ENCODE results near the gene FRMD4A. TPM values are rescaled to one million over a fixed set of nuclear protein-coding genes. Genes with fewer than 3 reads are reported as not detected.

Gene FRMD4A
- total RNA-seq, 1 experiment from 2014 or later = 19.6 TPM

DNA sequence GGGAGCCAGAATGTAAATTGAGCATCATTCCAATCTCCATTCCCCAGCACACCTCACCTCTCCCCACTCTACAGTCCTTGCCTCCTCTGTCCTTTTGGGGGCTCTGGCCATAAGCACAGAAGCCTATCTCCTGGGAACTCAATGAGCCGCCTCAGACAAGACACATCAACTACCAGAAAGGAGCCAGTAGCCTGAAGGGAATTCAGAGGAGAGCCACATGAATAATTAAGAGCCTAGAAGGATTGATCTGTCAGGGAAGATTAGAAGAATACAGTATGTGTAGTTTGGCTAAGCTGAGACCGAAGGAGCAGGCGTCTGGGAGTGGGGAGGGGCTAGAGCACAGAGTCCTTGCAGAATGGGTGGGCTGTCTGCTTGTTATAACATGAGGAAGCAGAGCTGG, 31.2 kb downstream of the FRMD4A start:
- H2BK12ac ChIP-seq (ENCODE audit: insufficient read length, low read depth, low read length) = no peak overlapping the region
- H3K79me1 ChIP-seq (ENCODE audit: insufficient read depth, low read depth, low read length, poor library complexity, severe bottlenecking) = no peaks in the 10 kb centered on the region

More for the DNA sequence above, 31.2 kb downstream of the FRMD4A start:
- no peak for TF ChIP-seq CTCF (conservative IDR thresholded peaks at IDR 0.05)
- Histone ChIP-seq H3K23me2 (ENCODE audit: insufficient read length, low read depth, low read length, poor library complexity, severe bottlenecking) (no peaks in the 10 kb centered on the region), H2BK20ac (ENCODE audit: low read depth, low read length, poor library complexity, severe bottlenecking) (no peak overlapping the region), H3K18ac (ENCODE audit: insufficient read length, low read depth, low read length) (no peak overlapping the region), H2BK120ac (ENCODE audit: low read depth, low read length, poor library complexity, severe bottlenecking) (no peak overlapping the region), H3K4me1 (ENCODE audit: insufficient read depth, low read length) (no peaks in the 10 kb centered on the region), H4K20me1 (ENCODE audit: control insufficient read depth, insufficient read depth, insufficient read length) (no peaks in the 10 kb centered on the region), H3K79me2 (ENCODE audit: insufficient read depth, low read length) (no peaks in the 10 kb centered on the region), H3K9ac (ENCODE audit: extremely low read depth, insufficient read length, low read length) (no peak overlapping the region), H2AK5ac (ENCODE audit: insufficient read length, low read length) (no peak overlapping the region), H3K23ac (ENCODE audit: insufficient read length, low read depth, low read length) (no peak overlapping the region), H3K4ac (ENCODE audit: low read depth, low read length) (no peak overlapping the region), H4K5ac (ENCODE audit: insufficient read length, low read depth, low read length) (no peak overlapping the region), H3K27me3 (ENCODE audit: insufficient read depth, low read length) (no peaks in the 10 kb centered on the region), H2BK5ac (ENCODE audit: insufficient read length, low read length) (no peak overlapping the region), H4K8ac (replicated peaks; ENCODE audit: insufficient read length, low read depth, low read length) (no peak overlapping the region), H3K9me3 (ENCODE audit: control insufficient read depth, low read depth, low read length) (no peaks in the 10 kb centered on the region), H3K14ac (ENCODE audit: insufficient read depth, low read length) (no peak overlapping the region), H3T11ph (ENCODE audit: low read length) (no peak overlapping the region), H4K91ac (ENCODE audit: insufficient read length, low read depth, low read length) (no peak overlapping the region), H2AFZ (ENCODE audit: low read length) (no peak overlapping the region), H2BK15ac (ENCODE audit: low read depth, low read length) (no peak overlapping the region; the same call in 1 of the 2 replicates), H3K56ac (ENCODE audit: insufficient read length, low read depth, low read length) (no peak overlapping the region), H3K4me2 (ENCODE audit: insufficient read depth, insufficient read length, low read length) (no peak overlapping the region), H3K27ac (ENCODE audit: insufficient read length, low read depth, low read length) (no peak overlapping the region)
- H3K27ac Mint-ChIP-seq = no peak overlapping the region
- H3K27me3 Mint-ChIP-seq (ENCODE audit: low read depth) = peaks cover 2% of the 10 kb centered on the region; the same call in 1 of the 2 replicates
- H3K4me3 Mint-ChIP-seq = no peak overlapping the region
- peaks cover 0 to 5% of the 10 kb centered on the region in 2 experiments; a peak in 1 of 4 replicates for H3K4me1 Mint-ChIP-seq
- no peaks in the 10 kb centered on the region for H3K36me3 Mint-ChIP-seq (ENCODE audit: insufficient read depth in 1 of 3, low read depth in 3 of 3)
- H3K9me3 Mint-ChIP-seq = no peaks in the 10 kb centered on the region
- no CpG with 5 or more reads among the region's 3 CpGs for WGBS (ENCODE audit: extremely low coverage, insufficient read length, low lambda C conversion rate)
- DNase-seq = no peak

Data from H9 (cell line).